Fibroblast of the conjunctiva (primary cell): Measurements from ENCODE around the gene SUPT20HL1.
"Not testable (repeated sequence)": the region's sequence is repeated elsewhere in the genome, so short reads cannot be mapped to it uniquely, and the experiment has no call there.

Source experiments
- DNase-seq: peaks from one replicate; pipeline ENCODE4 v3.0.0-alpha.2; 2010; ENCODE audit warnings: low read depth

SUPT20HL1 gene

DNA sequence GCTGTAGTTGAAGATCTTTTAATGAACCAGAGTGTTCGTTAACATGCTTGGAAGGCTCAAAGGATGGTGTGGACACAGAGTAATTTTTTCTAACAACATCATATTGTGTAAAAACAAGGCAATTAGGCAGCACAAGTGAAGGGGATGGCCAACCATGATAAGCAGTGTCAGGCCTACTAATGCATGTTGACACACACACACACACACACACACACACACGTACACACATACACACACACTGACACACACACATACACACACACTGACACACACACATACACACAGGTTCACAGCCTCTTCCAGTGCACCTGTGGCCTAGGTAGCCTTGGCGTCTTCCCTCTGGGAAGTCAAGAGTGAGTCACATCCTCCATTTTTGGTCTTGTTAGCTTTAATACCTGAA, at the start of gene SUPT20HL1:
SUPT20HL1 (plus strand) TSS at position 368 of the 400 bp plus-strand sequence. CDS start 2,122 bp downstream, outside the sequence.
- no peak for DNase-seq

DNA sequence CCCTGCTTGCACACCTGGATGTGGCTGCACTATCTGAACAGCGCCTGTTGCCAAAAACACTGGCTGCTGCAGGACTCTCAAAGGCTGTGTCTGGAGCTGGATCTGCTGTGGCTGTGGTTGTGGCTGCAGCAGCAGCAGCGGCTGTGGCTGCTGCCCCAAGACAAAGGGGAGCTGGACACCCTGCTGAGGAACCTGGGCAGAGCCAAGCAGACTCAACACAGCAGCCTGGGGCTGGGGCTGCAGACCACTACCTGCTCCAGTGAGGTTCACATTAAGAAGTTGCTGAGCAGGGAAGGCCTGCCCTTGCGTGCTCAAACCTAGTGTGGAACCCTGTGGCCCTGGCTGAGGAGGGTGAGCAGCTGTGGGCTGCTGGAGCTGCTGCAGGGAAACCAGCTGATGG, 49.5 kb upstream of the SUPT20HL1 start:
- DNase-seq: not testable (repeated sequence)

DNA sequence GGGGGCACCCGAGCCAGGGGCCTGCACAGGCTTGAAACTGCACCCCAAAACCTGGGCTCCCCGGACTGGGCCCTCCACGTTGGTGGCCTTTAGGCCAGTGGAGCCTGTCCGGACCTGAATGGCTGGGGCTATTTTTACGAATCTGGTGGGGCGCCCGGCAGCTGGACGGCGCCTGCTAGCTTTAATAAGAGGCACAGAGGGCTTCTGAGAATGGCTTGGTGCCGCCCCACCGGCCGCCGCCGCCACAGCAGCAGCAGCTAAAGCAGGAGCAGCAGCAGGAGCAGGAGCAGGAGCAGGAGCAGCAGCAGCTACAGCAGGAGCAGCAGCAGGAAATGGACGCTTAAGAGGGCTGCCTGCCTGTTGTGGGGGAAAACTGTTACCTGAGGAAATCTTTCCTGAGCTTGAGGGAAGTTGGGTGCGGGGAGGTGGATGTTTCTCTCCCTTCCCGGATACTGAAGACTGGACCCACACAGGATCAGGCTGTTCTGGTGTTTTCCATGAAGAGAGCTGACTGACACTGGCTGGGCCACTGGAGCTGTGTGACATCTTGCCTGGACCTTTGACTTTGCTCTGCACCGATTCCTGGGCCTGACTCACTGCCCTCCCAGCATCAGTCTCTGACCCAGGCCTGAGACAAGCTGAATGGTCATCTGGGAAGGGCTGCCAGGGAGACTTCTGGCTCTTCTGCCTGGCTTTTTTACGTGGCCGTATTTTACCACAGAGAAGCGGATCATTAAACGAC, 48.8 kb upstream of the SUPT20HL1 start:
- DNase-seq: not testable (repeated sequence)

DNA sequence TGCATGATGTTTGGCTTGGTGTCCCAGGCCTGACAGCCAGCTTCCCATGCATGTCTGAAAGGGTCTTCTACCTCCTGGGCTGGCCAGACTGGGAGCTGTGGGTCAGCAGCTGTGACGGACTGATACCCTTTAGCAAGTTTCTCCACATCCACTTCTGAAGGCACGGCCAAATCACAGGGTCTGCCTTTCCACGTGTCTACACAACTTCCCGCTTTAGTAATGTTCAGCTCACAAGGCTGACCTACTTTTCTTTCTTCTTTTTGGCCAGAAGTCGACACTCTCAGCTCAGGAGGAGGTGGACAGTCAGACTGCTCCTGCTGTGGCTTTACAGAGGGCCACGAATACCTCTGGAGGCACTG, 48.2 kb upstream of the SUPT20HL1 start:
- not testable (repeated sequence) for DNase-seq

DNA sequence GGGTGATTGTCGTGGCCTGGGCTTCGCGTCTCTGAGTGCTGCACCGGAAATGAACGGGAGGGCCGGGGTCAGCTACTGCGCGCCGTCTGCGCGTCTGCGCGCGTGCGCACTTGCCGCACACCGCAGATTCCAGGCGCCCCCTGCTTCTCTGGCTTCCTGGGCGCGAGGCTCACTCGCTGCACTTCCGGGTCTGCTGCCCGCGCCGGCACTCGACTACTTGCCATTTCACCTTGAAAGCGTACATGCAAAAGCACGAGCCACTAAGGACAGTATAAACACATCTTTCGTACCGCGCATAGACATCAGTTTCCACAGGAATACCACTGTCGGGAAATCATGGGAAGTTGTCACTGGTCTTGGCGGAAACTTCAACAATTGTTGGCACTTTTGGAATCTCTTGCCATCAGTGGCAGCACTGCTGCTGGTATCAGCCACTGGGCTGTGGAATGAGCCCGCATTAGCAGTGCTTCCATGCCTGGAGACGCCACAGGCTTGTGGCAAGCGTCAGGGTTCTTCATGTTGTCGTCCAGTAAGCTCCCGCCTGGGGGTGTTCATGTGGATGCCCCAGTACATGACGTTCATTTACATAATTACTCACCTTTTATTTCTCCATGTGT, 46.3 kb upstream of the SUPT20HL1 start, which contains the start of gene SUPT20HL2:
SUPT20HL2 (minus strand) TSS at position 51 of the 617 bp plus-strand sequence. CDS start 754 bp downstream, outside the sequence.
- DNase-seq: no peak

DNA sequence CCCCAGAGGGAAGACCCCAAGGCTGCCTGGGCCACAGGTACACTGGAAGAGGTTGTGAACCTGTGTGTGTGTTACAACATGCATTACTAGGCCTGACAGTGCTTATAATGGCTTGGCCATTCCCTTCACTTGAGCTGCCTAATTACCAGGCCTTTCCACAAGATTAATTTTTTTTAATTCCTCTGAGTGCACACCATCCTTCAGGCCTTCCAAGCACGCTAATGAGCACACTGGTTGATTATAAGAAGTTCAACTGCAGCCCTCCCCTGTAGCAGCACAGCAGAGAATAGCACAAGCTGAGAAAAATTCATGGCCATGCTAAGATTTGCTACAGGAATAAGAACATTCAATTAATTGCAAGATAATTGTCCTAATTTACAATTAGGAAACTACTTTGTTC, 44.3 kb upstream of the SUPT20HL1 start:
- no peak for DNase-seq

DNA sequence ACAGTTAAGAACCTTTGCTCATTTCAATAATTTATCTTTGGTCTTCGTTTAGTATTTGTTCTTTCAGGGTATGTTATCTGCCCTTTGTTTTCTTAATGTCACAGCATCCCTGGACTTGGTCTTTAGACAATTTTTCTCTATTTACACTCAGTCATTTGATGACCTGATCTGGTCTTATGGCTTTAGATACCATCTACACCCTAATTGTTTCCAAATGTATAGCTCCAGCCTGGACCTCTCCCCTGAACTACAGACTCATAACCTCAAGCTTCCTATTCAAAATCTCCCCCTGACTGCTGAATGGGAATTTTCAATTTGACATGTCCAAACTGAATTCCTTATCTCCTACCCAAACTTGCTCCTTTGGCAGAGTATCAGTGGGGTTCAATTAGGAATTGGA, 42.9 kb upstream of the SUPT20HL1 start:
- DNase-seq: no peak

DNA sequence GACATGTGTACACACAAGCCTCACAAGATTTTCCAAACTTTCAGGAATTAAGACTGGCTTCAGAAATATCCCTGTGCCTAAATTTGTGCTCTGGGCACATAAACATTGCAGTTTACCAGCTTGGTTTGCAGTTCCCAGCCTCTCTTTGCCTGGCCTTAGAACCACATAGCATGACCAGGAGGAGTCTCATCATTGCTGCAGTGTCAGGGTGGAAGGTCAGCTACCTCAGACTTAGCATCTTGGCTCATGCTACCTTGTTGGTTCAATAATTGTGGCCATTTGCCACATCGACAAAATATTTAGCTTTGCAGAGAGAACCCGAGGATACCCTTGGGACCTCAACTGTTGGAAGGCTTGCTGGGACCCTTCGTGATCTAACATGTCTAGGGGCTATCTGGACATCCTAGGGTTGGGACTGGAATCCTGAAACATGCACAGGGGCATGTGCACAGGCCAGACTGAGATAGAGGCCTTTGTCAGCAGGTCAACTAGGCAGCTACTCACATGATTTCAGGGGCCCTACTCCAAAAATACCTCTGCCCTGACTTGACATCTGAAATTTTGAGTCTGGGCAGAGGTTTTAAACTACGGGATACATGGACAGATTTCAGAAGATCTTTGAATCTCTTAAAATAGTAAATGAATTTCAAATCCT, 38.6 kb upstream of the SUPT20HL1 start:
- DNase-seq: no peak

DNA sequence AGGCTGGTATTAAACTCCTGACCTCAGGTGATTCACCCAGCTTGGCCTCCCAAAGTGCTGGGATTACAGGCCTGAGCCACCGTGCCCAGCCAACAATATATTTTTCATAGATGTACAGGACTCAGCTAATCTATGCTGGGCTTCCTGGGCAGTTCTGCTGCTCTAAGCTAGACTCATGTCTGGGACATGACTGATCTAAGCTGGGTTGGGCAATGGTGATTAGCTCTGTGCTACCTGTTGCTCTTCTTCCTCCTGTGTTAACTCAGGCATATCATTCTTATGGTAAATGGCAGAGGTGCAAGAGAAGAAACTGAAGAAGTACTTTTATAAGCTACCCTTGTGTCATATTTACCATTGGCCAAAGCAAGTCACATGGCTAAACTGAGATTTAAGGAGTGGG, 35.2 kb upstream of the SUPT20HL1 start:
- DNase-seq: no peak

DNA sequence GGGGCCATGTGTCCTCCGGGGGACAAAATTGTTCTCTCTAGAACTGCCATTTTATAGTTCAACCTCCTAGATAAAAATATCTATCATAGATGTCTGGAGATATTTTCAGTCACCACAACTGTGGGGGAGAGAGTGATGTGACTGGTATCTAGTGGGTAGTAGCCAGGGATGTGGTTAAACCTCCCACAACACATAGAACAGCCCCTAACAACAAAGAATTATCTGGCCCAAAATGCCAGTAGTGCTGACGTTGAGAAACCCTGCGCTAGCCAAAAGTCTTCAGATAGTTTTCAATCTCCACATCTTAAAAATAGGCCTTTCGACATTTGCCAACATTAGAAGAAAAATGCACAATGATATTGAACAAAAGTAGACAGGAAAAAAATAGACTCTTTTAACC, 27.6 kb upstream of the SUPT20HL1 start:
- no peak for DNase-seq

DNA sequence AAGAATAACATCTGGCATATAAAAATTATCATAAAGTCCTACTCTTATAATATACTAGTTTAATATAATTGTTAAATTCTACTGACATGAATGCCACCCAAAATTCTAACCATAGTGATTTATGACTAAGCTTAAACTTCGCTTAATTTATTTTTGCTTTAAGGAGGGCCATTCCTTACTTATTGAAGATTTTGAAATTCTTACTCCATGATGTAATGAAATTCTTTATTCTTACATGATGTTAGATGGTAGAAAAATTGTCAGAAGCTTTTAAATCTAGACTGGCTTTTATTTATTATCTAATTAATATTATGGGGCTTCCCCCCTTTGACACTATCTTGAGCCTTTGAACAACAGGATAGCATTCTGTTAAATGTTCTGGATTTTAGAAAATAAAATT, 27.1 kb upstream of the SUPT20HL1 start:
- no peak for DNase-seq

DNA sequence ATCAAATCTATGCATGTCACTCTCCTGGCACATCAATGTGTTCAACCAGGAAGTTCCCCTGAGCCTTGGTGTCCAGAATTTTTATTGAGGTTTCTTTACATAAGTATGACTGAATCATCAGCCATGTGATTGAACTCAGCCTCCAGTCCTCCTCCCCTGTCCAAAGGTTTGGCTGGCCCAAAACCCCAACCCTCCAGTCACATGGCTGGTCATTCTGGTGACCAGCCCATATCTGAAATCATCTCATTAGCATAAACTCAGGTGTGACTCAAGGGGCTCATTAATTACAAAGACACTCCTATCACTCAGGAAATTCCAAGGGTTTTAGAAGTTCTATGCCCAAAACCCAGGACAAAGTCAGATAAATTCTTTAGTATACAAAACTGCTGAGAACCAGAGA, 26.0 kb upstream of the SUPT20HL1 start:
- no peak for DNase-seq

DNA sequence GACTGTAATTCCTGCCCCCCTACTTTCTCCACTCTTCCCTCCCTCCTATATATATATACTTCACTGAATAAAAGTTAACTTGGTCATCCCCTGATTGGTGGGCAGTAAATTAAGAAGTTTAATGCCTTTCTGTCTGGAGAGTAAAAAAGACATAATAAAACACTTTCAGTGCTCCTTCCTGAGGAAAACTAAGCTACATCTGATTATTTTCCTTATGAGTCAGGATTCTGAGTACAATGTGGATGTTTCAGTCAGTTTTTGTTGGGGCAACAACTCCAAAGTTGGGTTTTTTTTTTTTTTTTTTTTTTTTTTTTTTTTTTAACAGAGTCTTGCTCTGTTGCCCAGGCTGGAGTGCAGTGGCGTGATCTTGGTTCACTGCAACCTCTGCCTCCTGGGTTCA, 24.6 kb upstream of the SUPT20HL1 start:
- no peak for DNase-seq

DNA sequence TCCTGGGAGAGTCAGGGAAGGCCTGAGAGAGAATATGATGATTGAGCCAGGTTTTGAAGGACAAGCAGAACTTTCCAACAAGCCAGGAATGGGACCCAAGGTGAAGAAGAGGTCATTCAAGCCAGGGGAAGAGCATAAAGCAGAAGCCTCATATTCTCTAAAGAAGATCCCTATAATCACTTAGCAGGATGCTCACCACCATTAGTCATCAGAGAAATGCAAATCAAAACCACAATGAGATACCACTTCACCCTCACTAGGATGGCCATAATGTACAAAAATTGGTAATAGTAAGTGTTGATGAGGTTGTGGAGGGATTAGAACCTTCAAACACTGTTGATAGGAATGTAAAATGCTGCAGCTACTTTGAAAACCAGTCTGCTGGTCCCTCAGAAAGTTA, 20.5 kb upstream of the SUPT20HL1 start:
- no peak for DNase-seq

DNA sequence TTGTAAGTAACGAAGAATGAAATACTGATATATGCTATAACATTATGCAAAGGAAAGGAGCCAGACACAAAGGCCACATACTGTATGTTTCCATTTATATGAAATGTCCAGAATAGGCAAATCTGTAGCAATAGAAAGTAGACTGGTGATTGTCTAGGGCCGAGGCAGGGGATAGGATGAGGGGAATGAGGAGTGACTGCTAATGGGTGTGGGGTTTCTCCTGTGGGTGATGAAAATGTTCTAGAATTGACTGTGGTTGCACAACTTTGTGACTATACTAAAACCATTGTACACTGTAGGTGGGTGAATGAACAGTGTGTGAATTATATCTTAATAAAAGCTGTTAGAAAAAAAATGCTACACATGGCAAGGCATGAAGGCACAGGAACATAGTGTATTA, 19.9 kb upstream of the SUPT20HL1 start:
- no peak for DNase-seq

DNA sequence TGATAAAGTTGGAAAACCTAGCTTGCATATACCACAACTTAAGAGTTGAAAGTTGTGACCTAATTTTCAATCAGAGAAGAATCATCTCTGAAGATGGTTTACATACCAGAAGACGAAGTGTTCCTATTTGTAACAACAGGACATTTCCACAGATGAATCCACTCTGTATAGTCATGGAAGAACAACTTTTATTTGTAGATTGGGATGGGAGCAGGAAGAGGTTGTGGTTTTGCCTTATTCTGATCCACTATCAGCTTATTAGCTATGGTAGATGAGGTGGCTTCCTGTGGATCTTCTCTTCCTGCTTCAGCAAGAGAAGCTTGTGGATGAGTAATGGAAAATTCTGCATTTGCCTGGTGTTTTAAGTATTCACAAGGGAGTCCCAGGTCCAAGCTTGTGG, 18.6 kb upstream of the SUPT20HL1 start:
- DNase-seq: no peak

DNA sequence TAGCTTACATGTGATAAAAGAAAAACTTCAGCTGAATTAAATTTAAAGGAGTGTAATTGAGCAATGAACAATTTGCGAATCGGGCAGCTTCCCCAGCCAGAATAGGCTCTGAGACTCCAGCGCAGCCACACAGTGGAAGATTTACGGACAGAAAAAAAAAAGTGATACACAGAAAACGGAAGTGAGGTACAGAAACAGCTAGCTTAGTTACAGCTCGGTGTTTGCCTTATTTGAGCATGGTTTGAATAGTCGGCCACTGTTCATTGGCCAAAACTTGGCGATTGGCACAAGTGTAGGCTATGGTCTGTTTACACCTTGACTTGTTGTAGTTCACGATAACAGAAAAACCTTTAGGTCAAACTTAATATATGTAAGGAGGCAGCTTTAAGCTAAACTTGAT, 16.7 kb upstream of the SUPT20HL1 start:
- DNase-seq: no peak

DNA sequence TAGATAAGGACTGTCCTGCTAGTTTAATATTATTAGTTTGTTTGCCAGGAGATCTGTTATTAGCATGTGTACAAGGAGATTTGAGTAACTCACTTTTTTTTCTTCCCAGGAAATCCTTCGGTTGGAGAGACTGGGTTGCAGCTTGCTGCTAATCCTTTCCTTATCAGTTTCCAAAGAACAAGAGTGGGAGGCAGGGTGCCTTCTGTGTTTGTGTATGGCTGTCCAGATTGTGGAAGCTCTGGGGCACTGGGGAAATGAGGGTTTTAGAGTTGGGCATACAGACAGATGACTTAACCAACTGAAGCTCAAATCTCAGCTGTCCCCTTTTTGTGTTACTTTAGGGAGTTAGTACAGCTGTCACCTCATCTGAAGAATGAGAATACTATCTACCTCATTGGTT, 12.6 kb upstream of the SUPT20HL1 start:
- DNase-seq: no peak

DNA sequence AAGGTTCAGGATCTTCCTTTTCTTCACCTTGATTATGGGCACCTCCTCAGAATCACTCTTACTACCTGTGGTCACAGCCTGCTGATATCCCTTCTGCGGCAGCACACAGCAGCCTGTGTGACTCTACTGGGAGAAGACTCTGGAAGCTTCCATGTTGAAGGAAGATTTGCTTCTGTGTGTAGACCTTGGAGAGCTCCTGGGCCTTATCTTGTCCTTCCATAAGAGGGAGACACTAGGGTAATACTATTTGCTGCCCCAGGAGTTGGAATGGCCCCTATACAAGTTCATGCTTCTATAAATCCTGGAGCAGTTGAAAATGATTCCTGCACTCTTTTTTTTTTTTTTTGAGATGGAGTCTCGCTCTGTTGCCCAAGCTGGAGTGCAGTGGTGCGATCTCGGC, 10.2 kb upstream of the SUPT20HL1 start:
- no peak for DNase-seq

DNA sequence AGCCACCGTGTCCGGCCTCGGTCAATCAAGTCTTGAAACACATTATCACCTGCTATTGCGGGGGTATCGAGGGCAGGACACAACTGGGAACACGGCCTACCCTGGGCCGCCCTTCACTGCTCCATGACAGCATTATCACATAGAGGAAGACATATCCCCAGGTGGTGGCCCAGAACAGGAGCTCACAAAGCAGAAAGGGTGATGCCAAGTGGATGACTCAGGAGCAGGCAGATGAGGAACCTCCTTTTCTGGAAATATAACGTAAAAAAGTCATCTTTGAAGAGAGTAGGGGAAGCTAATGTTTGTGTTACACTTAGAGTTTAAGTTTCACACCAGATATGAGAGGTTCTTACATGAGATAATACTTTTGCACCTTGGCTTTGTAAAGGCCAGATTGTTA, 5.3 kb upstream of the SUPT20HL1 start:
- no peak for DNase-seq

DNA sequence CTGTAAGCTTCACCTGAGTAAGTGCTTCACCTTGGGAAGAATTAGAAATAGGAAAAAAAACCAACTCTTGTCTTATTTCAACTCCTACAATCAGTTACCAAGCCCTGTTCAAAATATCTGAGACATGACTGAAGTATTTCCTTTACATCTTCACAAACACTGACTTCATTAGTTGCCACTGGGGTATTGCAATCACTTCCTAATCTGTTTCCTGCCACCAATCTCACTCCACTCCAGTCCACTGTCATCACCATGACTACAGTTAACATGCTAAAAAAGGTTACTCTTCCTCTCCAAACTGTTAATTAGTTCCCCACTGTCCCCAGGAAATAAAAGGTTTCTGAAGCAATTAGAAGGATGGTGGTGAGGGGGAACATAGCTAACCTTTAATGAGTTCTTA, 3.3 kb upstream of the SUPT20HL1 start:
- DNase-seq: no peak

DNA sequence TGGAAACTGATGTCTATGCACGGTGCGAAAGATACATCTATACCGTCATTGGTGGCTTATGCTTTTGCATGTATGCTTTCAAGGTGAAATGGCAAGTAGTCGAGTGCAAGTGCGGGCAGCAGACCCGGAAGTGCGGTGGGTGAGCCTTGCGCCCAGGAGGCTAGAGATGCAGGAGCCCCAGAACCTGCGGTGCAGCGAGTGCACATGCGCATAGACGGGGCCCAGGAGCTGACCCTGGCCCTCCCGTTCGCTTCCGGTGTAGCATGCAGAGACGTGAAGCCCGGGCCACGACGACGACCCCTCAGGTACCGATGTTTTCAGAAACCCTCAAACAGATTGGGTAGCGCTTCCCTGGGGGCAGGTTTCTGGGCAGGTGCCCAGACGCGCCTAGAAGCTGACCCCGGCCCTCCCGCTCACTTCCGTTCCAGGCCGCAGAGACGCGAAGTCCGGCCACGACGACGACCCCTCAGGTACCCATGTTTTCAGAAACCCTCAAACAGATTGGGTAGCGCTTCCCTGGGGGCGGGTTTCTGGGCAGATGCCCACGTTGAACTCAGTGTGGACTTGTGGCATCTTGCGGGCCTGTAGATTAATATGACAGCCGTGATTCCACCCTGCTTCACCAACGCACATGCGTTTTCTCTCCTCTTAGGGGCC, 1.8 kb downstream of the SUPT20HL1 start:
- DNase-seq: not testable (repeated sequence)
